HepG2 (cell line): ENCODE measurements around the gene LMAN2. TPM values are rescaled to one million over a fixed set of nuclear protein-coding genes. Genes with fewer than 3 reads are reported as not detected.

Experiments
- AGO1 ChIP-seq: fragments of 200-400 bp; formaldehyde crosslinking; IDR thresholded peaks from 2 replicates; pipeline ENCODE4 v1.6.1; 2017; ENCODE audit warnings: mild to moderate bottlenecking, low read depth, low read length, moderate library complexity; ENCODE audit not compliant: poor library complexity, severe bottlenecking
- CEBPG ChIP-seq: IDR thresholded peaks from 2 replicates; pipeline ENCODE4 v1.6.1; 2016
- HOXA3 ChIP-seq: sonication (generic); formaldehyde crosslinking; IDR thresholded peaks from 2 replicates; pipeline ENCODE4 v1.5.0; 2020; ENCODE audit warnings: missing genetic modification reagents
- MAX ChIP-seq: IDR thresholded peaks from 2 replicates; pipeline ENCODE4 v1.6.1; 2012; ENCODE audit warnings: inconsistent platforms
- MAZ ChIP-seq, 2 experiments: sonication (generic) in 1 of 2; formaldehyde crosslinking in 1 of 2; IDR thresholded peaks; 2 replicates each; pipeline versions ENCODE4 v1.5.0 to v1.6.1; 2012 to 2020; ENCODE audit warnings: low read depth in 2 of 2, mild to moderate bottlenecking in 2 of 2, borderline replicate concordance in 1 of 2, improper control_type of control experiment in 1 of 2, low read length in 1 of 2, missing genetic modification reagents in 1 of 2, moderate library complexity in 1 of 2
- MEF2D ChIP-seq: sonication (generic); formaldehyde crosslinking; IDR thresholded peaks from 2 replicates; pipeline ENCODE4 v1.5.1; 2020; ENCODE audit warnings: mild to moderate bottlenecking, missing genetic modification reagents
- NR2F2 ChIP-seq: IDR thresholded peaks from 2 replicates; pipeline ENCODE4 v1.6.1; 2012; ENCODE audit warnings: low read depth, inconsistent platforms, borderline replicate concordance
- ONECUT2 ChIP-seq: sonication (generic); formaldehyde crosslinking; IDR thresholded peaks from 2 replicates; pipeline ENCODE4 v1.4.0; 2020; ENCODE audit warnings: missing genetic modification reagents
- RBM22 ChIP-seq: fragments of 200-400 bp; formaldehyde crosslinking; optimal IDR thresholded peaks from 2 replicates; pipeline ENCODE3; 2017; ENCODE audit warnings: mild to moderate bottlenecking, low read length, moderate library complexity
- RELA ChIP-seq: sonication (generic); formaldehyde crosslinking; IDR thresholded peaks from 2 replicates; pipeline ENCODE4 v1.4.0; 2020; ENCODE audit warnings: missing genetic modification reagents
- RXRB ChIP-seq: IDR thresholded peaks from 2 replicates; pipeline ENCODE4 v1.6.1; 2016; ENCODE audit warnings: borderline replicate concordance, missing genetic modification reagents, missing compliant biosample characterization
- SAP130 ChIP-seq: IDR thresholded peaks from 2 replicates; pipeline ENCODE4 v1.6.1; 2016; ENCODE audit warnings: low read depth
- TOE1 ChIP-seq: sonication (generic); formaldehyde crosslinking; IDR thresholded peaks from 2 replicates; pipeline ENCODE4 v1.4.0; 2020; ENCODE audit warnings: mild to moderate bottlenecking, missing genetic modification reagents
- XRCC5 ChIP-seq: fragments of 200-400 bp; formaldehyde crosslinking; optimal IDR thresholded peaks from 2 replicates; pipeline ENCODE3; 2017; ENCODE audit warnings: mild to moderate bottlenecking, low read length
- ZBED4 ChIP-seq: sonication (generic); formaldehyde crosslinking; IDR thresholded peaks from 2 replicates; pipeline ENCODE4 v1.4.0; 2020; ENCODE audit warnings: missing genetic modification reagents, borderline replicate concordance
- ZFYVE20 ChIP-seq: sonication (generic); formaldehyde crosslinking; IDR thresholded peaks from 2 replicates; pipeline ENCODE4 v1.8.0; 2023; ENCODE audit warnings: low read depth, mild to moderate bottlenecking, moderate library complexity, missing genetic modification reagents, borderline replicate concordance
- ZNF333 ChIP-seq: sonication (generic); formaldehyde crosslinking; IDR thresholded peaks from 2 replicates; pipeline ENCODE4 v1.4.0; 2020; ENCODE audit warnings: mild to moderate bottlenecking, missing genetic modification reagents, borderline replicate concordance
- ZNF335 ChIP-seq: sonication (generic); formaldehyde crosslinking; IDR thresholded peaks from 2 replicates; pipeline ENCODE4 v1.4.0; 2020; ENCODE audit warnings: missing genetic modification reagents
- ZNF547 ChIP-seq: sonication (generic); formaldehyde crosslinking; IDR thresholded peaks from 2 replicates; pipeline ENCODE4 v1.5.1; 2020; ENCODE audit warnings: mild to moderate bottlenecking, missing genetic modification reagents
- ZNF564 ChIP-seq: sonication (generic); formaldehyde crosslinking; IDR thresholded peaks from 2 replicates; pipeline ENCODE4 v1.8.1; 2023; ENCODE audit warnings: mild to moderate bottlenecking, missing genetic modification reagents
- ZNF574 ChIP-seq: sonication (generic); formaldehyde crosslinking; IDR thresholded peaks from 2 replicates; pipeline ENCODE4 v1.4.0; 2020; ENCODE audit warnings: missing genetic modification reagents
- ZNF788 ChIP-seq: sonication (generic); formaldehyde crosslinking; IDR thresholded peaks from 2 replicates; pipeline ENCODE4 v1.5.0; 2020; ENCODE audit warnings: mild to moderate bottlenecking, missing genetic modification reagents, borderline replicate concordance
- ZUFSP ChIP-seq: sonication (generic); formaldehyde crosslinking; IDR thresholded peaks from 2 replicates; pipeline ENCODE4 v1.9.0; 2021; ENCODE audit warnings: missing genetic modification reagents, mild to moderate bottlenecking, borderline replicate concordance
- polyA plus RNA-seq, 8 experiments: library from polyadenylated mRNA; depleted of rRNA in 3 of 8; stranded (reverse) in 7 of 8; unstranded in 1 of 8; fragments of >200 nt; fragmentation: Illumina TruSeq in 4 of 8; extraction: Trizol in 4 of 8; gene quantifications; 2 replicates each; pipeline versions ENCODE4 v1.2.1 to v1.2.3, GENCODE V29; 2011 to 2016; ENCODE audit warnings: low read depth in 4 of 8, missing spikeins in 1 of 8, mixed read lengths in 1 of 8; ENCODE audit not compliant: insufficient read depth in 1 of 8
- total RNA-seq, 5 experiments: library from RNA; depleted of rRNA; stranded (reverse); fragments of >200 nt; fragmentation: Illumina TruSeq; extraction: Trizol; gene quantifications; 2 replicates each; pipeline ENCODE4 v1.2.3, GENCODE V29; 2016; ENCODE audit warnings: low read depth in 1 of 5

Gene LMAN2
- total and polyA plus RNA-seq, 2 of the 13 experiments (the other 11 are each of a cell fraction or from before 2014, with no cell fraction given): 191 to 197 TPM

- peak; percentile 24; the same call in 1 of the 2 replicates for TF ChIP-seq ZNF574 (CRISPR knock-in tag)
- TF ChIP-seq RBM22: no peak
- 0 out of 2 replicates have a peak, but pooled peaks have one; percentile 49 for TF ChIP-seq ZBED4 (CRISPR knock-in tag)
- no peak for TF ChIP-seq ZNF333 (CRISPR knock-in tag)
- no peak for TF ChIP-seq ZNF564 (CRISPR knock-in tag)
- peak; percentile 21; the same call in 1 of the 2 replicates for TF ChIP-seq RXRB
- no peak for TF ChIP-seq ZUFSP (CRISPR knock-in tag)
- peak; percentile 50; the same call in 1 of the 2 replicates for TF ChIP-seq ONECUT2 (CRISPR knock-in tag)
- peak; percentile 20; the same call in 1 of the 2 replicates for TF ChIP-seq HOXA3 (CRISPR knock-in tag)
- TF ChIP-seq ZFYVE20: no peak
- TF ChIP-seq RELA (CRISPR knock-in tag): no peak
- TF ChIP-seq CEBPG (CRISPR knock-in tag): peak; percentile 81
- TF ChIP-seq MAX: 0 out of 2 replicates have a peak, but pooled peaks have one; percentile 29
- TF ChIP-seq ZNF547: no peak
- peak; percentile 23; the same call in 1 of the 2 replicates for TF ChIP-seq ZNF788 (CRISPR knock-in tag)
- peak; percentile 31; the same call in 1 of the 2 replicates for TF ChIP-seq SAP130 (CRISPR knock-in tag)
- TF ChIP-seq ZNF335 (CRISPR knock-in tag): no peak
- TF ChIP-seq XRCC5: peak; percentile 66
- no peak for TF ChIP-seq MEF2D (CRISPR knock-in tag)
- peak; percentile 43; the same call in 1 of the 2 replicates for TF ChIP-seq MAZ (IDR thresholded peaks at IDR 0.05; ENCODE audit: borderline replicate concordance, low read depth, low read length)
- TF ChIP-seq MAZ (CRISPR knock-in tag; IDR thresholded peaks at IDR 0.05; ENCODE audit: low read depth): 0 out of 2 replicates have a peak, but pooled peaks have one; percentile 44
- TF ChIP-seq NR2F2: no peak
- TF ChIP-seq AGO1: no peak
- TF ChIP-seq TOE1 (CRISPR knock-in tag): no peak
These were observed 33.5 kb downstream of the LMAN2 start (continued) for GRCh38 chr5:177317959-177318377.
